ENCODE results near the gene PSD.

Gene PSD

GRCh38 chr10:102419269-102420180, 940 bp upstream of the PSD start:
- peak; percentile 62 to 69 for DNase-seq

- DNase-seq, result no peak
These were observed 1.9 kb downstream of the PSD start for GRCh38 chr10:102416695-102417094.

- no peak for DNase-seq
These were observed 2.3 kb downstream of the PSD start for GRCh38 chr10:102416283-102416682.

GRCh38 chr10:102414749-102415148, 3.8 kb downstream of the PSD start:
- no peak for DNase-seq

GRCh38 chr10:102413806-102414561, 4.6 kb downstream of the PSD start:
- DNase-seq, result no peak

GRCh38 chr10:102413053-102413705, 5.4 kb downstream of the PSD start:
- DNase-seq, result peak; percentile 19 to 71

GRCh38 chr10:102412293-102412692, 6.3 kb downstream of the PSD start:
- DNase-seq, result no peak

- DNase-seq, result peak in 1 of 2 experiments; percentile 43
These were observed 7.0 kb downstream of the PSD start for GRCh38 chr10:102411341-102412255.

GRCh38 chr10:102410429-102411073, 8.0 kb downstream of the PSD start:
- no peak for DNase-seq

GRCh38 chr10:102409604-102410428, 8.8 kb downstream of the PSD start:
- no peak for DNase-seq

GRCh38 chr10:102408728-102409603, 9.6 kb downstream of the PSD start:
- DNase-seq, result no peak

GRCh38 chr10:102408131-102408727, 10.4 kb downstream of the PSD start:
- DNase-seq, result no peak

- DNase-seq, result no peak
These were observed 11.0 kb downstream of the PSD start for GRCh38 chr10:102407425-102408130.

- DNase-seq, result no peak
These were observed 11.8 kb downstream of the PSD start for GRCh38 chr10:102406815-102407214.

- no peak for DNase-seq
These were observed 13.0 kb downstream of the PSD start for GRCh38 chr10:102405632-102406031.

- no peak for DNase-seq
These were observed 13.4 kb downstream of the PSD start for GRCh38 chr10:102405108-102405571.

- no peak for DNase-seq
These were observed 14.1 kb downstream of the PSD start for GRCh38 chr10:102404361-102405107.

- DNase-seq, result no peak
These were observed 15.5 kb downstream of the PSD start for GRCh38 chr10:102403115-102403514.

Measured in NCI-H524 (cell line).